Motor neuron (in vitro differentiated cells): Measurements from ENCODE around the gene ART5. TPM values are rescaled to one million over a fixed set of nuclear protein-coding genes. Genes with fewer than 3 reads are reported as not detected.
A peak's percentile ranks its signal among the peaks of the same experiment; 100 is the strongest.

Source experiments
- ATAC-seq, 8 experiments: fragments of 200-7000 bp; cut with Tn5 transposase; replicated peaks in 6 of 8; 2 replicates each; pipeline ENCODE4 v1.8.0; 2021; ENCODE audit warnings: mild to moderate bottlenecking in 8 of 8, moderate library complexity in 8 of 8
- H3K27ac ChIP-seq, 2 donors: fragments of 250-450 bp; sonication (Bioruptor Pico); 2 replicates each; pipeline ENCODE4 v1.9.0; 2021; ENCODE audit warnings: antibody characterized with exemption in 2 of 2, mild to moderate bottlenecking in 2 of 2, moderate library complexity in 1 of 2
- H3K4me1 ChIP-seq, 2 donors: fragments of 250-450 bp; sonication (Bioruptor Pico); replicated peaks in 1 of 2; 2 replicates each; pipeline ENCODE4 v1.6.1; 2021; ENCODE audit warnings: antibody characterized with exemption in 2 of 2, mild to moderate bottlenecking in 2 of 2, moderate library complexity in 1 of 2
- H3K4me3 ChIP-seq, 5 donors: fragments of 250-450 bp; sonication (Bioruptor Pico); 2 replicates each; pipeline ENCODE4 v1.9.0; 2021; ENCODE audit warnings: antibody characterized with exemption in 5 of 5, mild to moderate bottlenecking in 5 of 5, moderate library complexity in 4 of 5
- WGBS, 10 experiments: fragments of 450-650 bp; shearing (Covaris generic); methylation state at CpG; one replicate each; pipeline ENCODE4 v1.0.0; 2022; 5-methylcytosine and 5-hydroxymethylcytosine counted together
- in situ Hi-C, 9 experiments: fragments of 400-800 bp; cut with MboI; loops; one replicate each; pipeline ENCODE4 v1.15.0; 2021; ENCODE audit warnings: low sequenced_read_pairs in 9 of 9, low pct_unique_long_range_greater_than_20kb in 2 of 9; ENCODE audit not compliant: unreplicated experiment in 9 of 9
- total RNA-seq, 8 experiments: library from RNA; unstranded; fragments of 300-600 nt; gene quantifications; 2 replicates each; pipeline versions ENCODE4 v1.2.3 to v1.2.4, GENCODE V29; 2022

The ART5 gene
- 10 to 100 TPM in 2 of 8 experiments, 1 to 10 TPM in 3, under 1 TPM in 3; 0.55 to 64.1 (median 1.3) TPM for total RNA-seq

GRCh38 chr11:3641701-3642070, at the start of gene ART5:
Gene ART5 (minus strand): TSS chr11:3641992. CDS start chr11:3641862, 130 bp downstream.
- in situ Hi-C loops, result no loop called here
- Histone ChIP-seq H3K27ac (peak within 1 kb of the TSS in 1 of 2 donors; percentile 82), H3K4me3 (peak within 1 kb of the TSS; percentile 38 to 64 (median 43)), H3K4me1 (no peaks in the 10 kb centered on the region)
- 0 to 10% methylated on average over 1 to 2 of the region's 21 CpGs; no CpG with 5 or more reads in 8 of the 10 experiments for WGBS, 10 experiments
- no peak for ATAC-seq

GRCh38 chr11:3686751-3687150, 45.0 kb upstream of the ART5 start:
- Histone ChIP-seq H3K4me1 (no peaks in the 10 kb centered on the region), H3K27ac (no peak overlapping the region), H3K4me3 (no peak overlapping the region)
- ATAC-seq, result no peak
- 0 to 100% (median 62%) methylated on average over 1 to 3 of the region's 4 CpGs; no CpG with 5 or more reads in 2 of the 10 experiments for WGBS, 10 experiments
- in situ Hi-C loops, result no loop called here

GRCh38 chr11:3685923-3686322, 44.1 kb upstream of the ART5 start:
- ATAC-seq, result no peak
- Histone ChIP-seq H3K4me1 (no peaks in the 10 kb centered on the region), H3K27ac (no peak overlapping the region), H3K4me3 (no peak overlapping the region)
- in situ Hi-C loops, result no loop called here
- 59 to 100% (median 93%) methylated on average over 1 to 7 of the region's 7 CpGs; no CpG with 5 or more reads in 1 of the 10 experiments for WGBS, 10 experiments

- in situ Hi-C loops, result no loop called here
- WGBS, 10 experiments, result 74 to 100% (median 100%) methylated on average over 1 to 2 of the region's 2 CpGs; no CpG with 5 or more reads in 1 of the 10 experiments
- Histone ChIP-seq H3K27ac (no peak overlapping the region), H3K4me3 (no peak overlapping the region), H3K4me1 (no peaks in the 10 kb centered on the region)
- ATAC-seq, result no peak
Observed at GRCh38 chr11:3684819-3685172, 43.0 kb upstream of the ART5 start.

GRCh38 chr11:3684129-3684818, 42.5 kb upstream of the ART5 start:
- Histone ChIP-seq H3K4me3 (no peak overlapping the region), H3K27ac (no peak overlapping the region), H3K4me1 (no peaks in the 10 kb centered on the region)
- no peak for ATAC-seq
- in situ Hi-C loops, result no loop called here
- 83 to 100% (median 96%) methylated on average over 1 to 12 of the region's 12 CpGs for WGBS, 10 experiments

- H3K4me1 ChIP-seq, result no peaks in the 10 kb centered on the region
- no peak for ATAC-seq
- in situ Hi-C loops, result no loop called here
- no peak overlapping the region for H3K27ac ChIP-seq
- 80 to 100% (median 100%) methylated on average over 1 to 7 of the region's 9 CpGs; no CpG with 5 or more reads in 1 of the 10 experiments for WGBS, 10 experiments
- H3K4me3 ChIP-seq, result no peak overlapping the region
Observed at GRCh38 chr11:3683039-3683438, 41.2 kb upstream of the ART5 start.

GRCh38 chr11:3679077-3679476, 37.3 kb upstream of the ART5 start:
- peak in 2 of 8 experiments; percentile 52 to 59 for ATAC-seq
- in situ Hi-C loops, result no loop called here
- WGBS, 10 experiments, result 50 to 100% (median 92%) methylated on average over 1 to 3 of the region's 3 CpGs; no CpG with 5 or more reads in 4 of the 10 experiments

GRCh38 chr11:3675971-3676370, 34.2 kb upstream of the ART5 start:
- Histone ChIP-seq H3K27ac (no peak overlapping the region), H3K4me3 (no peak overlapping the region)
- whole genome bisulfite sequencing, 10 experiments, result 88 to 100% (median 100%) methylated on average over 1 to 9 of the region's 11 CpGs; no CpG with 5 or more reads in 4 of the 10 experiments

More at GRCh38 chr11:3679077-3679476, 37.3 kb upstream of the ART5 start:
- no peaks in the 10 kb centered on the region for H3K4me1 ChIP-seq
- H3K4me3 ChIP-seq, result no peak overlapping the region
- no peak overlapping the region for H3K27ac ChIP-seq

GRCh38 chr11:3674189-3674588, 32.4 kb upstream of the ART5 start:
- in situ Hi-C loops, result no loop called here
- Histone ChIP-seq H3K4me3 (no peak overlapping the region), H3K27ac (no peak overlapping the region), H3K4me1 (no peaks in the 10 kb centered on the region)
- no peak for ATAC-seq
- WGBS, 10 experiments, result 80 to 100% methylated on average over 1 of the region's 1 CpG; no CpG with 5 or more reads in 8 of the 10 experiments

More at GRCh38 chr11:3675971-3676370, 34.2 kb upstream of the ART5 start:
- no peaks in the 10 kb centered on the region for H3K4me1 ChIP-seq
- ATAC-seq, result no peak
- in situ Hi-C loops, result no loop called here

GRCh38 chr11:3671334-3672254, 29.8 kb upstream of the ART5 start, which contains the start of gene CHRNA10:
Gene CHRNA10 (minus strand): TSS chr11:3671384. CDS start chr11:3671312, 72 bp downstream.
- WGBS, 10 experiments, result 37 to 100% (median 63%) methylated on average over 1 to 8 of the region's 9 CpGs
- H3K27ac ChIP-seq, result no peak within 1 kb of the TSS
- H3K4me1 ChIP-seq, result no peaks in the 10 kb centered on the region
- in situ Hi-C loops, result no loop called here
- ATAC-seq, result peak in 6 of 8 experiments; percentile 18 to 90 (median 68)
- H3K4me3 ChIP-seq, result no peak within 1 kb of the TSS

GRCh38 chr11:3669742-3670183, 28.0 kb upstream of the ART5 start:
- 80 to 100% (median 95%) methylated on average over 1 to 2 of the region's 5 CpGs; no CpG with 5 or more reads in 6 of the 10 experiments for WGBS, 10 experiments
- Histone ChIP-seq H3K27ac (no peak overlapping the region), H3K4me1 (no peaks in the 10 kb centered on the region), H3K4me3 (no peak overlapping the region)
- in situ Hi-C loops, result no loop called here
- ATAC-seq, result no peak

GRCh38 chr11:3669128-3669527, 27.3 kb upstream of the ART5 start:
- in situ Hi-C loops, result no loop called here
- ATAC-seq, result no peak

More at GRCh38 chr11:3669128-3669527, 27.3 kb upstream of the ART5 start:
- Histone ChIP-seq H3K4me1 (no peaks in the 10 kb centered on the region), H3K4me3 (no peak overlapping the region), H3K27ac (no peak overlapping the region)
- WGBS, 10 experiments, result 40 to 95% (median 90%) methylated on average over 1 to 4 of the region's 7 CpGs; no CpG with 5 or more reads in 7 of the 10 experiments
